Astrocyte of the spinal cord (primary cell): ENCODE data around the gene CFAP57.

Experiments used
- DNase-seq: peaks from one replicate; pipeline ENCODE4 v3.0.0; 2011; ENCODE audit warnings: low read depth, low spot score
- H3K4me3 ChIP-seq: 2 replicates; pipeline ENCODE4 v1.5.1; 2011; ENCODE audit warnings: low read depth, mild to moderate bottlenecking, low read length, moderate library complexity
- in situ Hi-C: cut with HindIII; loops from 2 replicates; pipeline ENCODE4 v1.10.0; 2017; ENCODE audit warnings: low sequenced_read_pairs
- TF ChIP-seq, protein P1 (sequence below): IDR thresholded peaks from 2 replicates; pipeline ENCODE4 v1.5.1; 2012; ENCODE audit warnings: low read depth, mild to moderate bottlenecking, low read length, inconsistent platforms

Gene CFAP57

DNA sequence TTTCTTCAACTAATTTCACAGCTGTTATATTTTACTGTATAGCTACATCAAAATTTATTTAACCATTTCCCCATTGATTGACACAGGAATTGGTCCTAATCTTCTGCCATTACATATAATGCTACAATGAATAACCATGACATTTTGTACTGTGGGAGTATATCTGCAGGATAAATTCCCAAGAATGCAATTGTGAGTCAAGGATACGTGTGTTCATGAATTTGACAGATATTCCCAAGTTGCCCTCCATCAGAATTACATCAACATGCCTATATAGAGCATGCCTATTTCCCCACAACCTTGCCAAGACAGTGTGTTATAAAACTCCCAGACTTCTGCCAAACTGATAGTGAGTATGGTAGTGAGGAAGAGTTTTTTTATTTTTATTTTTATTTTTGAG is 125.9 kb downstream of the CFAP57 start:
- no peak for DNase-seq
- TF ChIP-seq, protein P1, sequence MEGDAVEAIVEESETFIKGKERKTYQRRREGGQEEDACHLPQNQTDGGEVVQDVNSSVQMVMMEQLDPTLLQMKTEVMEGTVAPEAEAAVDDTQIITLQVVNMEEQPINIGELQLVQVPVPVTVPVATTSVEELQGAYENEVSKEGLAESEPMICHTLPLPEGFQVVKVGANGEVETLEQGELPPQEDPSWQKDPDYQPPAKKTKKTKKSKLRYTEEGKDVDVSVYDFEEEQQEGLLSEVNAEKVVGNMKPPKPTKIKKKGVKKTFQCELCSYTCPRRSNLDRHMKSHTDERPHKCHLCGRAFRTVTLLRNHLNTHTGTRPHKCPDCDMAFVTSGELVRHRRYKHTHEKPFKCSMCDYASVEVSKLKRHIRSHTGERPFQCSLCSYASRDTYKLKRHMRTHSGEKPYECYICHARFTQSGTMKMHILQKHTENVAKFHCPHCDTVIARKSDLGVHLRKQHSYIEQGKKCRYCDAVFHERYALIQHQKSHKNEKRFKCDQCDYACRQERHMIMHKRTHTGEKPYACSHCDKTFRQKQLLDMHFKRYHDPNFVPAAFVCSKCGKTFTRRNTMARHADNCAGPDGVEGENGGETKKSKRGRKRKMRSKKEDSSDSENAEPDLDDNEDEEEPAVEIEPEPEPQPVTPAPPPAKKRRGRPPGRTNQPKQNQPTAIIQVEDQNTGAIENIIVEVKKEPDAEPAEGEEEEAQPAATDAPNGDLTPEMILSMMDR: no peak
- in situ Hi-C loops: no loop called here
- H3K4me3 ChIP-seq: no peak overlapping the region

DNA sequence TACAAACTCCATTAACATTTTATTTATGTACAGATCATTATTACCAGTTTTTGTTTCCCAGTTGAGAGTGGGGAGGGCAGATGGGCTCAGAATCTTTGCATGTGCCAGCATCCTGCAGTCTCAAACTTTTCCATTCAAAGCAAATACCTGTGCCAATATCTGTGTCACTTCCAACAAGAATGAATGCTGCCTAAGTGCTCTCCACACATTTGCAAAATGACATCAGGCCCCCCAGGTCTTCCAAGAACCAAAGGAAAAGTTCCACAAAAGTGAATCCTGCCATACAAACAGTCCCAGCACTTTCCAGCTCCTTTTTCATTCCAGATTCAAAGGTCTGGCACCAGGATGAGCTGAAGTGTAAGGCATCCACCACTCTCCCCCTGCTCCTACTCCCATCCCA is 127.0 kb downstream of the CFAP57 start:
- in situ Hi-C loops: no loop called here
- TF ChIP-seq, protein P1: no peak
- no peak for DNase-seq
- no peak overlapping the region for H3K4me3 ChIP-seq

DNA sequence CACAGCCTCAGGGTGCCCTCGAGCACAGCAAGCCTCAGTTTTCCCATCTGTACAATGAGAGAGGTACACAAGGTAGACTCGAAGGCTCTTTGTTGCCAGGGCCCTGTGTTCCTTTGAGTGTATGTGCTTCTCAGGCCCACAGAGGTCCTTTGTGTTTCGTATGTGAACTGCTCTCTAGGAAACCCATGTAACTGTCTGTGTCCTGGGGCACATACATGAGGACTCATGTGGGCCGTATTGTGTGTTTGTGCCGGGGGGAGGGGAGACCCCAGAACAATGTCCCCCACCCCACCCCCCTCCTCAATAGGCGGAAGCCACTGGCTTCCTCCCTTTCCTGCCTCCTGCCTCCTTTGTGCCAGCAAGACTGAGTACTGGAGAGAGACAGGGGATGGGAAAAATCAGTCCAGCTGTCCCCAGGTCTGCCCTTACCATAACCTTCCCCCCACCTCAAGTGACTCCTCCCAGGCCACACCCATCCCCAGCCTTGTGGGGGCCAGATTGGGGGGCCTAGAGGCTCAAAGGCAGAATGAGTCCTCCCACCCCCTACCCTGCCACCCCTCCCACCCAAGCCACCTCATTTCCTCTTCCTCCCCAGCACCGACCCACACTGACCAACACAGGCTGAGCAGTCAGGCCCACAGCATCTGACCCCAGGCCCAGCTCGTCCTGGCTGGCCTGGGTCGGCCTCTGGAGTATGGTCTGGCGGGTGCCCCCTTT is 128.4 kb downstream of the CFAP57 start, which contains the start of gene TIE1:
TSS of gene TIE1 (plus strand) at position 605 of the 717 bp plus-strand sequence. CDS start at position 695, 90 bp downstream.
- in situ Hi-C loops: no loop called here
- TF ChIP-seq, protein P1: no peak
- no peak within 1 kb of the TSS for H3K4me3 ChIP-seq
- DNase-seq: no peak

DNA sequence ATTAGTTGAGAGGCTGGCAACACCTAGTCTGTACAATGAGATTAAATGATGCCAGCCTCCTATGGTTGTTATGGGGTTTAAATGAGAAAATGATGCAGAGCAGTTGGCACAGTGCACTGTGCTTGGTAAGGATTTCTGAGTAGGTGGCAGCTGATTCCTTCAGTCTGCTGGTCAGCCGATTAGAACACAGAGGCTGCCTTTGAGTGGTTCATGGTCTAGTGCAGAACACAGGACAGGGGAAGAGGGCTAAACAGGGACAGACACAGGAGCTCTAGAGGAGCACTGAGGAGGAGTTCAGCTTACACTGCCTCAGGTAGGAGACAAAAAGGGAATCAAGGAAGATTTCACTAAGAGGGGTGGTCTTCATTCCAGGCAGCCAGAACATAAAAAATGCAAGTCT is 130.1 kb downstream of the CFAP57 start:
- DNase-seq: no peak
- in situ Hi-C loops: no loop called here
- TF ChIP-seq, protein P1: no peak
- no peak overlapping the region for H3K4me3 ChIP-seq

DNA sequence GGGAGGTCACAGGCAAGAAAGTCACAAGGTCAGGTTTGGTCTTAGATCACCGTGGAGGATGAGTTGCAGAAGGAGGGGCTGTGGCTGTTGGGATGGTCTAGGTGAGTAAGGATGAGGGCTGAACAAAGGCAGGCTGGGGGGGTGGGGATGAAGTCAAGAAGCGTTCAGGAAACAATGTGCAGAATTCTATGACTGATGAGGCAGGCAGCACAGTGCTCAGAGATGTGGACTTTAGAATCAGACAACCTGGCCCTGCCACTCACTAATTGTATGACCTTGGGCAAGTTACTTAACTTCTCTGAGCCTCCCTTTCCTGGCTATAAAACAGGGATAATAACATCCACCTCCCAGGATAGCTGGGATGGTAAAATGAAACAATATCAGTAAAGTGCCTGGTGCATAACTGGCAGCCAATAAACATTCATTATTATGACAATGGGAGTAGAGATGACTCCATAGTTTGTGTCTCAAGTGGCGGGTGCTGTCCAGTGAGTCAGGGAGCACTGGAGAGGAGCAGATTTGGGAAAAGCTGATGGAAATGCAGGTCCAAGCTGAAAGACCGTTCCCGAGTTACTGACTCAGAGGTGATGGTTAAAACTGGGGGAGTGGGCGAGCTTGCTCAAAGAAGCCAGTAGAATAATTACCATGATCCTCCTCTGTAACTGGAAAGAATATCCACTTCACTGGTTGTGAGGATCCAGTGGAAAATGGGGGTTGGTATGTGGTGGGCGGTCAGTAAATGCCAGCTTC is 130.8 kb downstream of the CFAP57 start:
- TF ChIP-seq, protein P1: no peak
- in situ Hi-C loops: no loop called here
- no peak for DNase-seq
- no peak overlapping the region for H3K4me3 ChIP-seq

DNA sequence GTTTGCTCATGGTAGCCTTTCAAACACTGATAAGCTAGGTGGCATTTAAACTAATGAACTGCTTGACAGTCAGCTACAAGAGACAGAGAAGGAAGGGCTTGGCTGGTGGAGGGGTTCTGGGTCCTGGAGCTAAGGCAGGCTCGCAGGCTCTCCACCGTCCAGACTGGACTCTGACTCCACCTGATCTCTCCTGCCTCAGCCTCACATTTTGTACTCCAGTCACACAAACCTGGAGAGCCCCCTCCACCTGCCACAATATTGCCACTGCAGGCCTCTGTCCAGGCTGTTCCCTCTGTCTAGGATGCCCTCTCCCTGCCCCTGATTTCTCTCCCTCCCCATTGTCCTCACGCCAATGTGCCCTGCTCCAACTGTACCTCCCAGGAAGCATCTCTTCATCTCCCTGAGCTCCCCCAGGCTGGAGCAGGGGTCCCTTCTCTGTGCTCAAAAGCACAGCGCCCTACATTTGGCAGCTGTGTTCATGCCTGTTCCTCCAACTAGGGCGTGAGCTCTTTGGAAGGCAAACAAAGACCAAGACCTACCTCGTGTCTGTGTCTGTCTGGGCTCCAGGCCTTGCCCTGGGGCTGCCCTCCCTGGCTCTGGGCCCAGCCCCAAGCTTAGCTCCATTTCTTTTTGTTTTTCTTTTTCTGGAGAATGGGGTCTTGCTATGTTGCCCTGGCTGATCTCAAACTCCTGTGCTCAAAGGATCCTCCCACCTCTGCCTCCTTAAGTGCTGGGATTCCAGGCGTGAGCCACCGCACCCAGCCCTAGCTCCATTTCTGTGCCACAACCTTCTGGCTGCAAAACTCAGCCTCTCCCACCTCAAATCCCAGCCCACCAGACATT is 131.6 kb downstream of the CFAP57 start:
- no peak for DNase-seq
- H3K4me3 ChIP-seq: no peak overlapping the region
- in situ Hi-C loops: no loop called here
- TF ChIP-seq, protein P1: no peak
